Mesendoderm (in vitro differentiated cells): Measurements from ENCODE around the gene COL4A2.

ENCODE experiments used
- DNase-seq: peaks from one replicate; pipeline ENCODE4 v3.0.0; 2013
- H2AK5ac ChIP-seq: 2 replicates; pipeline ENCODE4 v1.6.1; 2013; ENCODE audit warnings: low read length, inconsistent platforms
- H2BK120ac ChIP-seq: 2 replicates; pipeline ENCODE4 v1.6.1; 2013; ENCODE audit warnings: low read depth, mild to moderate bottlenecking, low read length, moderate library complexity, mixed read lengths
- H2BK15ac ChIP-seq: replicated peaks from 2 replicates; pipeline ENCODE4 v1.6.1; 2013; ENCODE audit warnings: low read depth, mild to moderate bottlenecking, moderate library complexity
- H2BK5ac ChIP-seq: 2 replicates; pipeline ENCODE4 v1.6.1; 2013; ENCODE audit warnings: low read length, inconsistent platforms
- H3K18ac ChIP-seq: 2 replicates; pipeline ENCODE4 v1.6.1; 2013; ENCODE audit warnings: mild to moderate bottlenecking, low read length, mixed read lengths
- H3K23ac ChIP-seq: one replicate; pipeline ENCODE4 v1.6.1; 2013; ENCODE audit warnings: low read length
- H3K27ac ChIP-seq: 2 replicates; pipeline ENCODE4 v1.5.1; 2013; ENCODE audit warnings: low read depth, mild to moderate bottlenecking, inconsistent platforms, low read length, moderate library complexity
- H3K27me3 ChIP-seq: 2 replicates; pipeline ENCODE4 v1.6.1; 2013; ENCODE audit warnings: low read length, control low read depth, mild to moderate bottlenecking, inconsistent platforms; ENCODE audit not compliant: insufficient read depth, poor library complexity
- H3K36me3 ChIP-seq: 2 replicates; pipeline ENCODE4 v1.6.1; 2013; ENCODE audit warnings: low read length, inconsistent platforms; ENCODE audit not compliant: control insufficient read depth, insufficient read depth
- H3K4ac ChIP-seq: one replicate; pipeline ENCODE4 v1.6.1; 2013; ENCODE audit warnings: low read depth, mild to moderate bottlenecking, low read length, moderate library complexity
- H3K4me1 ChIP-seq: 2 replicates; pipeline ENCODE4 v1.6.1; 2013; ENCODE audit warnings: low read depth, low read length, inconsistent platforms; ENCODE audit not compliant: control insufficient read depth
- H3K4me2 ChIP-seq: 2 replicates; pipeline ENCODE4 v1.6.1; 2013; ENCODE audit warnings: low read length
- H3K4me3 ChIP-seq: 2 replicates; pipeline ENCODE4 v1.5.1; 2013; ENCODE audit warnings: mild to moderate bottlenecking, low read length
- H3K56ac ChIP-seq: one replicate; pipeline ENCODE4 v1.6.1; 2013; ENCODE audit warnings: low read length
- H3K79me1 ChIP-seq: 2 replicates; pipeline ENCODE4 v1.6.1; 2013; ENCODE audit warnings: low read length, inconsistent platforms
- H3K79me2 ChIP-seq: 2 replicates; pipeline ENCODE4 v1.6.1; 2013; ENCODE audit warnings: mild to moderate bottlenecking, low read length; ENCODE audit not compliant: control insufficient read depth, insufficient read depth
- H3K9ac ChIP-seq: 2 replicates; pipeline ENCODE4 v1.6.1; 2013; ENCODE audit warnings: low read length, inconsistent platforms
- H4K5ac ChIP-seq: one replicate; pipeline ENCODE4 v1.6.1; 2013; ENCODE audit warnings: low read length
- H4K8ac ChIP-seq: one replicate; pipeline ENCODE4 v1.6.1; 2013; ENCODE audit warnings: low read depth, mild to moderate bottlenecking, control low read depth, low read length, moderate library complexity
- WGBS: extraction: QIAGEN DNeasy Blood & Tissue Kit; methylation state at CpG from one replicate; pipeline ENCODE4 v1.1.7; 2013; ENCODE audit warnings: low lambda C conversion rate, missing lambda C conversion rate; ENCODE audit not compliant: insufficient coverage; ENCODE audit errors: extremely low coverage; 5-methylcytosine and 5-hydroxymethylcytosine counted together

COL4A2 gene

GRCh38 chr13:110432522-110432921 is 125.4 kb downstream of the COL4A2 start:
- no CpG with 5 or more reads among the region's 3 CpGs for WGBS
- Histone ChIP-seq H3K36me3 (peaks cover 9% of the 10 kb centered on the region), H3K4me2 (no peak overlapping the region), H3K18ac (no peak overlapping the region), H4K8ac (no peak overlapping the region), H3K27ac (no peak overlapping the region), H2BK120ac (no peak overlapping the region), H3K4me3 (no peak overlapping the region), H3K56ac (no peak overlapping the region), H4K5ac (no peak overlapping the region), H3K23ac (no peak overlapping the region), H3K27me3 (no peaks in the 10 kb centered on the region), H2BK5ac (no peak overlapping the region), H3K4ac (no peak overlapping the region), H3K4me1 (no peaks in the 10 kb centered on the region), H3K79me2 (no peaks in the 10 kb centered on the region), H2AK5ac (no peak overlapping the region), H3K79me1 (no peaks in the 10 kb centered on the region), H3K9ac (no peak overlapping the region), H2BK15ac (no peak overlapping the region)
- DNase-seq, result no peak

- DNase-seq, result no peak
- Histone ChIP-seq H3K79me1 (no peaks in the 10 kb centered on the region), H3K56ac (no peak overlapping the region), H3K27me3 (no peaks in the 10 kb centered on the region), H4K8ac (no peak overlapping the region), H2AK5ac (no peak overlapping the region), H3K36me3 (peaks cover 9% of the 10 kb centered on the region), H3K4me2 (no peak overlapping the region), H4K5ac (no peak overlapping the region), H2BK5ac (no peak overlapping the region), H3K4ac (no peak overlapping the region), H3K9ac (no peak overlapping the region), H2BK120ac (no peak overlapping the region), H3K4me3 (no peak overlapping the region), H3K23ac (no peak overlapping the region), H2BK15ac (no peak overlapping the region), H3K79me2 (no peaks in the 10 kb centered on the region), H3K27ac (no peak overlapping the region), H3K4me1 (no peaks in the 10 kb centered on the region), H3K18ac (no peak overlapping the region)
- no CpG with 5 or more reads among the region's 14 CpGs for WGBS
Observed at GRCh38 chr13:110433014-110433413, 125.9 kb downstream of the COL4A2 start.

- H3K27me3 ChIP-seq, result no peaks in the 10 kb centered on the region
- no peak overlapping the region for H3K4me2 ChIP-seq
- no peak overlapping the region for H2BK15ac ChIP-seq
- no peaks in the 10 kb centered on the region for H3K79me1 ChIP-seq
- no peak overlapping the region for H2BK5ac ChIP-seq
- H3K9ac ChIP-seq, result no peak overlapping the region
- DNase-seq, result no peak
- no CpG with 5 or more reads among the region's 9 CpGs for WGBS
- H3K4me1 ChIP-seq, result no peaks in the 10 kb centered on the region
- no peak overlapping the region for H4K5ac ChIP-seq
- H3K23ac ChIP-seq, result no peak overlapping the region
- H3K56ac ChIP-seq, result no peak overlapping the region
- no peak overlapping the region for H2AK5ac ChIP-seq
- no peak overlapping the region for H2BK120ac ChIP-seq
- no peak overlapping the region for H3K4ac ChIP-seq
- H3K18ac ChIP-seq, result no peak overlapping the region
- peaks cover 10% of the 10 kb centered on the region for H3K36me3 ChIP-seq
- no peak overlapping the region for H3K4me3 ChIP-seq
- H4K8ac ChIP-seq, result no peak overlapping the region
- H3K79me2 ChIP-seq, result no peaks in the 10 kb centered on the region
- H3K27ac ChIP-seq, result no peak overlapping the region
Observed at GRCh38 chr13:110434629-110435028, 127.5 kb downstream of the COL4A2 start.

DNA sequence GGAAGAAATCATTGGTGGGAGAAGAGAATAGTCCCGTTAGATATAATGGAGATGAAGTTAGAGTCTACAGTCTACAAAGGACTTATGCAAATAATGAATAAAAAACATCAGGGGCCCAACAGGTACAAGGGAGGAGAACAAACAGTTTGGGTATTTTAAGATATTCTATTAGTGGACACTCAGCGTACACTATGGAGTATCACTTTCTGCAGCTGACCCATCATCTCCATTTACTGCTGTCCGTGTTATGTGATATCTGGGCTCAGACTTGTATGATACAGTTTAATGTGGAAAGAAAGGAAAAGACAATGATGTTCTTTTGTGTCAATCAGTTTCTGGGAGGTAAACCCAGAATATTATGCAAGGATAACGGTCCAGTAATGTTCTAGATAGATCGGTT is 128.2 kb downstream of the COL4A2 start:
- H2BK5ac ChIP-seq, result no peak overlapping the region
- no peak overlapping the region for H4K8ac ChIP-seq
- no peak overlapping the region for H2BK120ac ChIP-seq
- H3K18ac ChIP-seq, result no peak overlapping the region
- H3K56ac ChIP-seq, result no peak overlapping the region
- no peak overlapping the region for H3K9ac ChIP-seq
- no peak for DNase-seq
- H3K36me3 ChIP-seq, result peaks cover 11% of the 10 kb centered on the region
- no peak overlapping the region for H2AK5ac ChIP-seq
- H3K4me1 ChIP-seq, result no peaks in the 10 kb centered on the region
- WGBS, result no CpG with 5 or more reads among the region's 5 CpGs
- no peaks in the 10 kb centered on the region for H3K27me3 ChIP-seq
- no peak overlapping the region for H3K4me2 ChIP-seq
- H3K27ac ChIP-seq, result no peak overlapping the region
- H3K79me1 ChIP-seq, result no peaks in the 10 kb centered on the region
- no peak overlapping the region for H4K5ac ChIP-seq
- no peak overlapping the region for H2BK15ac ChIP-seq
- no peaks in the 10 kb centered on the region for H3K79me2 ChIP-seq
- no peak overlapping the region for H3K4me3 ChIP-seq
- H3K23ac ChIP-seq, result no peak overlapping the region
- no peak overlapping the region for H3K4ac ChIP-seq

DNA sequence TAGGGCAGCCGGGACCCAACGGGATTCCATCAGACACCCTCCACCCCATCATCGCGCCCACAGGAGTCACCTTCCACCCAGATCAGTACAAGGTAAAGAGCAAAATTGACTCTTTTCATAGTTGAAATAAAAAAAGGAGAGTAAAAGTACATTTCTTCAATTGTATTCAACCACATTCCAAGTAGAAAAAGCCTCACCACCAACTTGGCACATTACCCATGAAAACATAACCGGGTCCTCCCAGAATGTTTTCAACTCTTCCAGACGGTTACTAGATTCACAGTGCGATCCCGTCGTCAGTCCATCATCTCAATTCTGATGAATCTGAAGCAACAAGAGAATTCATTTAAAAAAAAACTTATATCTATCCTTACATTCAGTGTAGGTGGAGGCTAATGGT is 129.2 kb downstream of the COL4A2 start:
- Histone ChIP-seq H3K4me1 (no peaks in the 10 kb centered on the region), H3K23ac (no peak overlapping the region), H2AK5ac (no peak overlapping the region), H3K36me3 (peaks cover 9% of the 10 kb centered on the region), H2BK120ac (no peak overlapping the region), H2BK5ac (no peak overlapping the region), H3K79me2 (no peaks in the 10 kb centered on the region), H3K4ac (no peak overlapping the region), H3K27ac (no peak overlapping the region), H4K5ac (no peak overlapping the region), H4K8ac (no peak overlapping the region), H3K4me2 (no peak overlapping the region), H3K27me3 (no peaks in the 10 kb centered on the region), H2BK15ac (no peak overlapping the region), H3K9ac (no peak overlapping the region), H3K18ac (no peak overlapping the region), H3K56ac (no peak overlapping the region), H3K79me1 (no peaks in the 10 kb centered on the region), H3K4me3 (no peak overlapping the region)
- no CpG with 5 or more reads among the region's 9 CpGs for WGBS
- no peak for DNase-seq

DNA sequence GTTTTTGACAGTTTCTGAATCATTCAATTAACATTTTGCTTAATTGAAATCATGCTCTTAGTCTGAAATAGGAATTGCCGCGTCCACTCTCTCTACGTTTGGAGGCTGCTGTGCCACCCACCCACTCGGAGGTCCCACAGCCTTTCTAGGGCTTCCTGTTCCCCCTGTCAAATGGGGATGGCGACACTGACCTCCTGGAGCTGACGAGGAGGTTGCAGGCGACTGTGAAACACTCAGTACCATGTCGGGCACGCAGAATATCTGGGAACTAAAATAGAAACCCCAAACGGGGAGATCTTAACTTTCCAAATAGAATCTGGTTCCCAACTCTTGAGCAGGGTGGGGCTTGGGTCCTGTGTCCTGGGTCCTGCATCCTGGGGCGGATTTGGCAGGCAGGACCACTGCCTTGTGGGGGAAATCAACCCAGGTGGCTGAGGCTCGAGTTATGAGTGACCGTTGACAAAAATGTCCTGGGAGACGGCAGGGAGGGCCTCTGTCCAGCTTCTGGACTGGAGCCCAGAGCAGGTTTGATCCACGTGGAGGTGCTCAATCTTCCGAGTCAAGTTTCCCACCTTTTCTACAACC is 129.8 kb downstream of the COL4A2 start:
- Histone ChIP-seq H4K8ac (no peak overlapping the region), H3K4me1 (no peaks in the 10 kb centered on the region), H3K27ac (no peak overlapping the region), H3K79me1 (no peaks in the 10 kb centered on the region), H3K27me3 (no peaks in the 10 kb centered on the region), H3K56ac (no peak overlapping the region), H3K4ac (no peak overlapping the region), H3K79me2 (no peaks in the 10 kb centered on the region), H3K9ac (no peak overlapping the region), H3K18ac (no peak overlapping the region), H3K4me3 (no peak overlapping the region), H3K23ac (no peak overlapping the region), H4K5ac (no peak overlapping the region), H3K4me2 (no peak overlapping the region), H2BK120ac (no peak overlapping the region), H3K36me3 (peaks cover 7% of the 10 kb centered on the region), H2BK15ac (no peak overlapping the region), H2BK5ac (no peak overlapping the region), H2AK5ac (no peak overlapping the region)
- no peak for DNase-seq
- WGBS, result no CpG with 5 or more reads among the region's 16 CpGs
